SIG-M5 treated with dmso at 0.1 percent for 504 hours (cell line): Measurements from ENCODE around the gene PRMT2.

Source experiments
- DNase-seq: peaks from one replicate; lab custom pipeline; 2025; ENCODE audit not compliant: unreplicated experiment; lab: John Stamatoyannopoulos, UW

PRMT2 gene

GRCh38 chr21:46641656-46642055, 6.2 kb downstream of the PRMT2 start:
- no peak for DNase-seq

GRCh38 chr21:46643379-46644177, 8.1 kb downstream of the PRMT2 start:
- no peak for DNase-seq

GRCh38 chr21:46645840-46646239, 10.4 kb downstream of the PRMT2 start:
- DNase-seq, result no peak

GRCh38 chr21:46646541-46647154, 11.2 kb downstream of the PRMT2 start:
- no peak for DNase-seq

GRCh38 chr21:46648539-46648938, 13.1 kb downstream of the PRMT2 start:
- no peak for DNase-seq

GRCh38 chr21:46649356-46649755, 13.9 kb downstream of the PRMT2 start:
- DNase-seq, result no peak

GRCh38 chr21:46650476-46651098, 15.1 kb downstream of the PRMT2 start:
- DNase-seq, result no peak

- DNase-seq, result no peak
Observed at GRCh38 chr21:46651121-46651520, 15.6 kb downstream of the PRMT2 start.

GRCh38 chr21:46655230-46655629, 19.8 kb downstream of the PRMT2 start:
- DNase-seq, result no peak

GRCh38 chr21:46656820-46657219, 21.3 kb downstream of the PRMT2 start:
- no peak for DNase-seq

GRCh38 chr21:46660505-46660904, 25.0 kb downstream of the PRMT2 start:
- no peak for DNase-seq

- DNase-seq, result peak; percentile 33
Observed at GRCh38 chr21:46661211-46661625, 25.7 kb downstream of the PRMT2 start.

GRCh38 chr21:46661642-46662366, 26.3 kb downstream of the PRMT2 start:
- no peak for DNase-seq

- DNase-seq, result no peak
Observed at GRCh38 chr21:46662367-46662654, 26.8 kb downstream of the PRMT2 start.

- DNase-seq, result no peak
Observed at GRCh38 chr21:46662765-46663500, 27.5 kb downstream of the PRMT2 start.

GRCh38 chr21:46663754-46664153, 28.3 kb downstream of the PRMT2 start:
- no peak for DNase-seq

- no peak for DNase-seq
Observed at GRCh38 chr21:46664316-46664995, 29.0 kb downstream of the PRMT2 start.

GRCh38 chr21:46665566-46665965, 30.1 kb downstream of the PRMT2 start:
- DNase-seq, result no peak

GRCh38 chr21:46666941-46667740, 31.7 kb downstream of the PRMT2 start:
- DNase-seq, result no peak
